Ovary (tissue), 3 donors: ENCODE measurements around the gene CD8B2.
"Not testable (repeated sequence)": the region's sequence is repeated elsewhere in the genome, so short reads cannot be mapped to it uniquely, and the experiment has no call there.

Source experiments
- CTCF ChIP-seq, 3 donors: fragments of 450-650 bp in 2 of 3; fragments of 200-600 bp in 1 of 3; IDR thresholded peaks; one replicate each; pipeline versions ENCODE4 v1.5.1 to v1.8.0; 2016 to 2022; ENCODE audit warnings: antibody characterized with exemption in 3 of 3, mild to moderate bottlenecking in 1 of 3
- EP300 ChIP-seq: sonication (generic); formaldehyde crosslinking; IDR thresholded peaks from one replicate; pipeline ENCODE4 v1.6.1; 2017; ENCODE audit warnings: antibody characterized with exemption
- POLR2A ChIP-seq: fragments of 450-650 bp; IDR thresholded peaks from one replicate; pipeline ENCODE4 v1.6.1; 2017; ENCODE audit warnings: antibody characterized with exemption, mild to moderate bottlenecking, moderate library complexity
- donor health status: DM: no; HTN: no; CAD: no.

- not testable (repeated sequence) for TF ChIP-seq CTCF (IDR thresholded peaks at IDR 0.05); POLR2A; EP300
These were observed 16.5 kb upstream of the CD8B2 start for GRCh38 chr2:106470658-106471057.
